Osteocyte (in vitro differentiated cells): ENCODE measurements around the gene FAM13A. TPM values are rescaled to one million over a fixed set of nuclear protein-coding genes. Genes with fewer than 3 reads are reported as not detected.

Source experiments
- DNase-seq: peaks from one replicate; pipeline ENCODE4 v3.0.0; 2021; ENCODE audit warnings: mixed read lengths; ENCODE audit not compliant: unreplicated experiment; ENCODE audit errors: extremely low spot score
- H3K27ac Mint-ChIP-seq: one replicate; pipeline ENCODE4 v1.8.0; 2021; ENCODE audit warnings: mild to moderate bottlenecking, mixed read lengths; ENCODE audit not compliant: unreplicated experiment
- H3K27me3 Mint-ChIP-seq: one replicate; pipeline ENCODE4 v1.8.0; 2021; ENCODE audit warnings: mixed read lengths; ENCODE audit not compliant: unreplicated experiment
- H3K36me3 Mint-ChIP-seq: one replicate; pipeline ENCODE4 v1.8.0; 2021; ENCODE audit warnings: mixed read lengths; ENCODE audit not compliant: unreplicated experiment
- H3K4me1 Mint-ChIP-seq: one replicate; pipeline ENCODE4 v1.8.0; 2021; ENCODE audit warnings: mixed read lengths; ENCODE audit not compliant: unreplicated experiment
- H3K4me3 Mint-ChIP-seq: one replicate; pipeline ENCODE4 v1.8.0; 2021; ENCODE audit warnings: mild to moderate bottlenecking, moderate library complexity, mixed read lengths; ENCODE audit not compliant: unreplicated experiment
- H3K9me3 Mint-ChIP-seq: one replicate; pipeline ENCODE4 v1.8.0; 2021; ENCODE audit warnings: mixed read lengths; ENCODE audit not compliant: unreplicated experiment
- CTCF ChIP-seq: fragments of 200-600 bp; sonication (generic); IDR thresholded peaks from 2 replicates; pipeline ENCODE4 v1.5.0; 2021; ENCODE audit warnings: antibody characterized with exemption, mild to moderate bottlenecking, moderate library complexity
- total RNA-seq: library from RNA; stranded (reverse); gene quantifications from 2 replicates; pipeline ENCODE4 v1.2.1, GENCODE V29; 2021

The FAM13A gene
- total RNA-seq, 1 donor from 2014 or later, result 18.5 TPM

GRCh38 chr4:88952081-88952480, 104.9 kb downstream of the FAM13A start:
- no peaks in the 10 kb centered on the region for H3K9me3 Mint-ChIP-seq
- no peak overlapping the region for H3K4me3 Mint-ChIP-seq

GRCh38 chr4:88949605-88950004, 107.4 kb downstream of the FAM13A start:
- Mint-ChIP-seq H3K27ac (no peak overlapping the region), H3K9me3 (peaks cover 9% of the 10 kb centered on the region), H3K27me3 (no peaks in the 10 kb centered on the region), H3K36me3 (peaks cover 9% of the 10 kb centered on the region), H3K4me1 (peaks cover 9% of the 10 kb centered on the region), H3K4me3 (no peak overlapping the region)
- no peak for TF ChIP-seq CTCF
- DNase-seq, result no peak

More at GRCh38 chr4:88952081-88952480, 104.9 kb downstream of the FAM13A start:
- no peaks in the 10 kb centered on the region for H3K27me3 Mint-ChIP-seq
- H3K4me1 Mint-ChIP-seq, result peaks cover 9% of the 10 kb centered on the region
- no peak for DNase-seq
- H3K36me3 Mint-ChIP-seq, result peaks cover 6% of the 10 kb centered on the region
- H3K27ac Mint-ChIP-seq, result no peak overlapping the region
- no peak for TF ChIP-seq CTCF

- DNase-seq, result no peak
- no peaks in the 10 kb centered on the region for H3K27me3 Mint-ChIP-seq
- H3K36me3 Mint-ChIP-seq, result peaks cover 6% of the 10 kb centered on the region
- TF ChIP-seq CTCF, result no peak
- H3K4me3 Mint-ChIP-seq, result no peak overlapping the region
- no peaks in the 10 kb centered on the region for H3K9me3 Mint-ChIP-seq
- peaks cover 1% of the 10 kb centered on the region for H3K4me1 Mint-ChIP-seq
- no peak overlapping the region for H3K27ac Mint-ChIP-seq
Observed at GRCh38 chr4:88940506-88940905, 116.5 kb downstream of the FAM13A start.

GRCh38 chr4:88939697-88940096, 117.3 kb downstream of the FAM13A start:
- peaks cover 8% of the 10 kb centered on the region for H3K36me3 Mint-ChIP-seq
- H3K4me3 Mint-ChIP-seq, result no peak overlapping the region
- H3K27ac Mint-ChIP-seq, result no peak overlapping the region
- H3K4me1 Mint-ChIP-seq, result peaks cover 6% of the 10 kb centered on the region
- no peak for DNase-seq
- no peaks in the 10 kb centered on the region for H3K27me3 Mint-ChIP-seq
- TF ChIP-seq CTCF, result no peak
- no peaks in the 10 kb centered on the region for H3K9me3 Mint-ChIP-seq

- Mint-ChIP-seq H3K4me3 (no peak overlapping the region), H3K27ac (no peak overlapping the region), H3K36me3 (peaks cover 10% of the 10 kb centered on the region), H3K4me1 (peaks cover 11% of the 10 kb centered on the region), H3K27me3 (no peaks in the 10 kb centered on the region), H3K9me3 (no peaks in the 10 kb centered on the region)
- DNase-seq, result no peak
- TF ChIP-seq CTCF, result no peak
Observed at GRCh38 chr4:88938138-88938537, 118.8 kb downstream of the FAM13A start.
